ENCODE results near the gene ELFN1.

The ELFN1 gene

GRCh38 chr7:1643270-1644092, 26.6 kb upstream of the ELFN1 start:
- no peak for TF ChIP-seq MYC (IDR thresholded peaks at IDR 0.05; ENCODE audit: low read depth, low read length)
- TF ChIP-seq MAX (IDR thresholded peaks at IDR 0.05; ENCODE audit: low read depth, low read length), result no peak
- no peak for TF ChIP-seq POLR2A (IDR thresholded peaks at IDR 0.05; ENCODE audit: extremely low read depth, insufficient read length)
- no peak for TF ChIP-seq CTCF (IDR thresholded peaks at IDR 0.05; ENCODE audit: low read depth, low read length)
- no peak overlapping the region for H3K4me3 ChIP-seq (ENCODE audit: low read depth, low read length)
- no peak for DNase-seq (ENCODE audit: low read depth)

GRCh38 chr7:1644341-1645070, 25.6 kb upstream of the ELFN1 start:
- no peak overlapping the region for H3K4me3 ChIP-seq (ENCODE audit: low read depth, low read length)
- no peak for TF ChIP-seq POLR2A (IDR thresholded peaks at IDR 0.05; ENCODE audit: extremely low read depth, insufficient read length)
- no peak for TF ChIP-seq MYC (IDR thresholded peaks at IDR 0.05; ENCODE audit: low read depth, low read length)
- no peak for TF ChIP-seq CTCF (IDR thresholded peaks at IDR 0.05; ENCODE audit: low read depth, low read length)
- no peak for TF ChIP-seq MAX (IDR thresholded peaks at IDR 0.05; ENCODE audit: low read depth, low read length)
- no peak for DNase-seq (ENCODE audit: low read depth)

- DNase-seq (ENCODE audit: low read depth), result no peak
- H3K4me3 ChIP-seq (ENCODE audit: low read depth, low read length), result no peak overlapping the region
- TF ChIP-seq POLR2A (IDR thresholded peaks at IDR 0.05; ENCODE audit: extremely low read depth, insufficient read length) (no peak), CTCF (IDR thresholded peaks at IDR 0.05; ENCODE audit: low read depth, low read length) (no peak), MYC (IDR thresholded peaks at IDR 0.05; ENCODE audit: low read depth, low read length) (no peak), MAX (IDR thresholded peaks at IDR 0.05; ENCODE audit: low read depth, low read length) (no peak)
Observed at GRCh38 chr7:1645071-1645409, 25.0 kb upstream of the ELFN1 start.

- no peak overlapping the region for H3K4me3 ChIP-seq (ENCODE audit: low read depth, low read length)
- TF ChIP-seq MAX (IDR thresholded peaks at IDR 0.05; ENCODE audit: low read depth, low read length) (no peak), MYC (IDR thresholded peaks at IDR 0.05; ENCODE audit: low read depth, low read length) (no peak), CTCF (IDR thresholded peaks at IDR 0.05; ENCODE audit: low read depth, low read length) (no peak), POLR2A (IDR thresholded peaks at IDR 0.05; ENCODE audit: extremely low read depth, insufficient read length) (no peak)
- no peak for DNase-seq (ENCODE audit: low read depth)
Observed at GRCh38 chr7:1645476-1645875, 24.6 kb upstream of the ELFN1 start.

GRCh38 chr7:1646391-1646790, 23.7 kb upstream of the ELFN1 start:
- TF ChIP-seq POLR2A (IDR thresholded peaks at IDR 0.05; ENCODE audit: extremely low read depth, insufficient read length) (no peak), CTCF (IDR thresholded peaks at IDR 0.05; ENCODE audit: low read depth, low read length) (no peak), MAX (IDR thresholded peaks at IDR 0.05; ENCODE audit: low read depth, low read length) (no peak), MYC (IDR thresholded peaks at IDR 0.05; ENCODE audit: low read depth, low read length) (no peak)
- DNase-seq (ENCODE audit: low read depth), result no peak
- H3K4me3 ChIP-seq (ENCODE audit: low read depth, low read length), result no peak overlapping the region
